ENCODE measurements around the gene GGTLC2.

Gene GGTLC2

GRCh38 chr22:22692707-22693530, 48.5 kb downstream of the GGTLC2 start:
- DNase-seq, result peak; percentile 67

GRCh38 chr22:22693531-22693884, 49.1 kb downstream of the GGTLC2 start:
- DNase-seq, result no peak

- DNase-seq, result no peak
Measured at GRCh38 chr22:22694106-22694505, 49.7 kb downstream of the GGTLC2 start.

GRCh38 chr22:22696104-22696503, 51.7 kb downstream of the GGTLC2 start:
- DNase-seq, result no peak

Data from OCI-M1 (cell line).